Measurements from ENCODE around the gene ZNF684. TPM values are rescaled to one million over a fixed set of nuclear protein-coding genes. Genes with fewer than 3 reads are reported as not detected.

The ZNF684 gene
- total and polyA plus RNA-seq, 9 of the 15 experiments (the other 6 are each of a cell fraction or from before 2014, with no cell fraction given) = 4.8 to 8.8 (median 5.5) TPM

GRCh38 chr1:40531381-40532061 is at the start of gene ZNF684 (continued):
- peak; percentile 66 for TF ChIP-seq JUND (IDR thresholded peaks at IDR 0.05; ENCODE audit: borderline replicate concordance, low read depth, low read length)
- TF ChIP-seq JUND (tag; IDR thresholded peaks at IDR 0.05; ENCODE audit: borderline replicate concordance, low read depth, low read length) = peak; percentile 73; the same call in 2 of the 3 replicates
- TF ChIP-seq TCF7 (IDR thresholded peaks at IDR 0.05; ENCODE audit: borderline replicate concordance) = 0 out of 2 replicates have a peak, but pooled peaks have one; percentile 32
- peak; percentile 91 for TF ChIP-seq GATA2 (CRISPR knock-in tag; IDR thresholded peaks at IDR 0.05)
- TF ChIP-seq FUS (optimal IDR thresholded peaks at IDR 0.05; ENCODE audit: low read depth, low read length) = no peak
- peak; percentile 80 for TF ChIP-seq TAF1 (IDR thresholded peaks at IDR 0.05; ENCODE audit: control insufficient read depth, extremely low read depth, insufficient read depth, low read length, severe bottlenecking)
- peak; percentile 87 for TF ChIP-seq CXXC5 (CRISPR knock-in tag; IDR thresholded peaks at IDR 0.05)
- TF ChIP-seq ZBTB5 (IDR thresholded peaks at IDR 0.05) = no peak
- TF ChIP-seq, protein P1, sequence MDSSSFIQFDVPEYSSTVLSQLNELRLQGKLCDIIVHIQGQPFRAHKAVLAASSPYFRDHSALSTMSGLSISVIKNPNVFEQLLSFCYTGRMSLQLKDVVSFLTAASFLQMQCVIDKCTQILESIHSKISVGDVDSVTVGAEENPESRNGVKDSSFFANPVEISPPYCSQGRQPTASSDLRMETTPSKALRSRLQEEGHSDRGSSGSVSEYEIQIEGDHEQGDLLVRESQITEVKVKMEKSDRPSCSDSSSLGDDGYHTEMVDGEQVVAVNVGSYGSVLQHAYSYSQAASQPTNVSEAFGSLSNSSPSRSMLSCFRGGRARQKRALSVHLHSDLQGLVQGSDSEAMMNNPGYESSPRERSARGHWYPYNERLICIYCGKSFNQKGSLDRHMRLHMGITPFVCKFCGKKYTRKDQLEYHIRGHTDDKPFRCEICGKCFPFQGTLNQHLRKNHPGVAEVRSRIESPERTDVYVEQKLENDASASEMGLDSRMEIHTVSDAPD (CRISPR knock-in tag; IDR thresholded peaks at IDR 0.05) = no peak
- no peak for TF ChIP-seq PREB (CRISPR knock-in tag; IDR thresholded peaks at IDR 0.05)
- TF ChIP-seq ZNF707 (CRISPR knock-in tag; conservative IDR thresholded peaks at IDR 0.05) = no peak
- TF ChIP-seq THRAP3 (IDR thresholded peaks at IDR 0.05; ENCODE audit: borderline replicate concordance) = 0 out of 2 replicates have a peak, but pooled peaks have one; percentile 17
- TF ChIP-seq NONO (IDR thresholded peaks at IDR 0.05; ENCODE audit: low read depth in 2 of 2, low read length in 1 of 2) = no peak
- no peak for TF ChIP-seq KLF13 (tag; IDR thresholded peaks at IDR 0.05; ENCODE audit: borderline replicate concordance, low read depth)
- TF ChIP-seq FOXJ2 (tag; IDR thresholded peaks at IDR 0.05) = 0 out of 2 replicates have a peak, but pooled peaks have one; percentile 58
- TF ChIP-seq ZC3H8 (IDR thresholded peaks at IDR 0.05) = no peak
- TF ChIP-seq, protein P2, sequence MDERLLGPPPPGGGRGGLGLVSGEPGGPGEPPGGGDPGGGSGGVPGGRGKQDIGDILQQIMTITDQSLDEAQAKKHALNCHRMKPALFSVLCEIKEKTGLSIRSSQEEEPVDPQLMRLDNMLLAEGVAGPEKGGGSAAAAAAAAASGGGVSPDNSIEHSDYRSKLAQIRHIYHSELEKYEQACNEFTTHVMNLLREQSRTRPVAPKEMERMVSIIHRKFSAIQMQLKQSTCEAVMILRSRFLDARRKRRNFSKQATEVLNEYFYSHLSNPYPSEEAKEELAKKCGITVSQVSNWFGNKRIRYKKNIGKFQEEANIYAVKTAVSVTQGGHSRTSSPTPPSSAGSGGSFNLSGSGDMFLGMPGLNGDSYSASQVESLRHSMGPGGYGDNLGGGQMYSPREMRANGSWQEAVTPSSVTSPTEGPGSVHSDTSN (CRISPR knock-in tag; IDR thresholded peaks at IDR 0.05; ENCODE audit: low read depth) = no peak
- TF ChIP-seq, protein P2 (tag; conservative IDR thresholded peaks at IDR 0.05; ENCODE audit: low read depth) = peak; percentile 58; the same call in 1 of the 2 replicates
- TF ChIP-seq CBX2 (IDR thresholded peaks at IDR 0.05; ENCODE audit: insufficient read depth, low read length, poor library complexity, severe bottlenecking) = no peak

All from K562 (cell line).